ENCODE results near the gene GRIK2. TPM values are rescaled to one million over a fixed set of nuclear protein-coding genes. Genes with fewer than 3 reads are reported as not detected.

GRIK2 gene
- total and polyA plus RNA-seq, 3 experiments from 2014 or later, result not detected

DNA sequence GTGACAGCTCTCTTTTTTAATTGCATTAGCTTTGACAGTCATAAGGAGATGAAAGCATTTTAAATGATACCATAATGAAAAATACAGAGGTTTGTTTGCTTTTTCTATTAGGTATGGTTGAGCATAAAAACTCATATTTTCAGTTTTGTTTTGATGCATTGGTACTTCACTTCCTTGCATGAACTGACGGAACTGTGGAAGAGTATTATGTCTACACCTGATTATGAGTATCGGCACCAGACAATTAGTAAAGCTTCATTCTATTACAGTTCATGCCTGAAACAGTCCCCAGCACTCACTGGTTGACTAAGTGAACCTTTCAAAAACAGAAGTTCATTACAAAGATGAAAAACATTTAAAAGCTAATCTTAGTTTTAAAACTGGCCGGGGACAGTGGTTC, 593.0 kb downstream of the GRIK2 start:
- H3K4me1 ChIP-seq (ENCODE audit: insufficient read depth, low read length), result no peaks in the 10 kb centered on the region
- Mint-ChIP-seq H3K27ac (no peak overlapping the region), H3K4me3 (no peak overlapping the region), H3K4me1 (no peaks in the 10 kb centered on the region), H3K27me3 (no peaks in the 10 kb centered on the region), H3K9me3 (peaks cover 0 to 2% (median 0%) of the 10 kb centered on the region in 5 donors), H3K36me3 (no peaks in the 10 kb centered on the region)
- no peak for DNase-seq
- H3K9me3 ChIP-seq (ENCODE audit: low read length), result no peaks in the 10 kb centered on the region
- POLR2A ChIA-PET, result no interaction called here
- H3K27ac ChIP-seq (ENCODE audit: low read depth, low read length), result no peak overlapping the region
- H3K36me3 ChIP-seq (ENCODE audit: insufficient read depth, low read length), result no peaks in the 10 kb centered on the region
- H3K27me3 ChIP-seq (ENCODE audit: insufficient read depth, low read length, poor library complexity, severe bottlenecking), result no peaks in the 10 kb centered on the region
- no peak overlapping the region for H3K4me3 ChIP-seq (ENCODE audit: low read length)
- CTCF ChIA-PET, result no interaction called here

DNA sequence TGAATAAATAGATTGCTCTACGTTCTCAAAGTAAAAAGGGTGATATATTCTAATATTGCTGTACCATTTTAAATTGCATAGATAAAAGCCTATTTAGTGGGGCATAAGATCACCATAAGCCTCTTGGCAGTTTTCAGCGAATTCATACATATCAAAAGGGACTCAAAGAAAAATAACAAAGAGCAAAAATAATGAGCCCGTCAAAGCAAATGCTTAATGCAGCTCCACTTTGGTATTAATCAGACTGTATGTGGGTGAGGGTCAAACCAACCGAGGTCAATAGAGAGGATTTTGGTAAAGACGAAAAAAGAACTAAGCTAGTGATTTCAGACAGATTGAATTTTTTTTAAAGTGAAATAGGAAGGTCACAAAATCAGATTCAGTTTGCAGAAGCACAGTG, 598.8 kb downstream of the GRIK2 start:
- ChIA-PET POLR2A (no interaction called here), CTCF (no interaction called here)
- no peak for DNase-seq
- no peak overlapping the region for H3K27ac Mint-ChIP-seq
- H3K9me3 Mint-ChIP-seq, result no peaks in the 10 kb centered on the region
- no peaks in the 10 kb centered on the region for H3K36me3 Mint-ChIP-seq
- H3K27me3 Mint-ChIP-seq, result no peaks in the 10 kb centered on the region
- Histone ChIP-seq H3K36me3 (ENCODE audit: insufficient read depth, low read length) (no peaks in the 10 kb centered on the region), H3K27ac (ENCODE audit: low read depth, low read length) (no peak overlapping the region), H3K27me3 (ENCODE audit: insufficient read depth, low read length, poor library complexity, severe bottlenecking) (no peaks in the 10 kb centered on the region), H3K4me3 (ENCODE audit: low read length) (no peak overlapping the region), H3K9me3 (ENCODE audit: low read length) (no peaks in the 10 kb centered on the region), H3K4me1 (ENCODE audit: insufficient read depth, low read length) (no peaks in the 10 kb centered on the region)
- no peak overlapping the region for H3K4me3 Mint-ChIP-seq
- no peaks in the 10 kb centered on the region for H3K4me1 Mint-ChIP-seq

- Mint-ChIP-seq H3K4me1 (no peaks in the 10 kb centered on the region), H3K27ac (no peak overlapping the region), H3K27me3 (no peaks in the 10 kb centered on the region), H3K4me3 (no peak overlapping the region), H3K9me3 (peaks cover 0 to 2% (median 0%) of the 10 kb centered on the region in 5 donors), H3K36me3 (no peaks in the 10 kb centered on the region)
- H3K4me3 ChIP-seq (ENCODE audit: low read length), result no peak overlapping the region
- no peaks in the 10 kb centered on the region for H3K27me3 ChIP-seq (ENCODE audit: insufficient read depth, low read length, poor library complexity, severe bottlenecking)
- no peaks in the 10 kb centered on the region for H3K9me3 ChIP-seq (ENCODE audit: low read length)
- ChIA-PET POLR2A (no interaction called here), CTCF (no interaction called here)
- H3K36me3 ChIP-seq (ENCODE audit: insufficient read depth, low read length), result no peaks in the 10 kb centered on the region
- DNase-seq, result no peak
- H3K4me1 ChIP-seq (ENCODE audit: insufficient read depth, low read length), result no peaks in the 10 kb centered on the region
- no peak overlapping the region for H3K27ac ChIP-seq (ENCODE audit: low read depth, low read length)
These were observed 601.0 kb downstream of the GRIK2 start for GRCh38 chr6:101994521-101994920.

GRCh38 chr6:102015431-102015830, 621.9 kb downstream of the GRIK2 start:
- CTCF ChIA-PET, result no interaction called here
- H3K4me1 ChIP-seq (ENCODE audit: insufficient read depth, low read length), result no peaks in the 10 kb centered on the region
- H3K4me3 ChIP-seq (ENCODE audit: low read length), result no peak overlapping the region
- no peak overlapping the region for H3K27ac ChIP-seq (ENCODE audit: low read depth, low read length)
- no peaks in the 10 kb centered on the region for H3K36me3 Mint-ChIP-seq
- DNase-seq, result no peak
- no peaks in the 10 kb centered on the region for H3K4me1 Mint-ChIP-seq
- no peaks in the 10 kb centered on the region for H3K27me3 ChIP-seq (ENCODE audit: insufficient read depth, low read length, poor library complexity, severe bottlenecking)
- no peak overlapping the region for H3K4me3 Mint-ChIP-seq
- no peak overlapping the region for H3K27ac Mint-ChIP-seq
- peaks cover 2 to 27% (median 8%) of the 10 kb centered on the region in 5 donors for H3K9me3 Mint-ChIP-seq
- POLR2A ChIA-PET, result no interaction called here
- H3K9me3 ChIP-seq (ENCODE audit: low read length), result no peaks in the 10 kb centered on the region
- no peaks in the 10 kb centered on the region for H3K27me3 Mint-ChIP-seq
- no peaks in the 10 kb centered on the region for H3K36me3 ChIP-seq (ENCODE audit: insufficient read depth, low read length)

- no peaks in the 10 kb centered on the region for H3K9me3 ChIP-seq (ENCODE audit: low read length)
- DNase-seq, result no peak
- H3K27ac Mint-ChIP-seq, result no peak overlapping the region
- CTCF ChIA-PET, result no interaction called here
- peaks cover 0 to 9% (median 0%) of the 10 kb centered on the region in 5 donors for H3K9me3 Mint-ChIP-seq
- H3K4me3 ChIP-seq (ENCODE audit: low read length), result no peak overlapping the region
- H3K4me1 Mint-ChIP-seq, result no peaks in the 10 kb centered on the region
- no peak overlapping the region for H3K27ac ChIP-seq (ENCODE audit: low read depth, low read length)
- POLR2A ChIA-PET, result no interaction called here
- H3K4me3 Mint-ChIP-seq, result no peak overlapping the region
- no peaks in the 10 kb centered on the region for H3K4me1 ChIP-seq (ENCODE audit: insufficient read depth, low read length)
- no peaks in the 10 kb centered on the region for H3K27me3 ChIP-seq (ENCODE audit: insufficient read depth, low read length, poor library complexity, severe bottlenecking)
- no peaks in the 10 kb centered on the region for H3K36me3 Mint-ChIP-seq
- no peaks in the 10 kb centered on the region for H3K36me3 ChIP-seq (ENCODE audit: insufficient read depth, low read length)
- H3K27me3 Mint-ChIP-seq, result no peaks in the 10 kb centered on the region
These were observed 628.8 kb downstream of the GRIK2 start for GRCh38 chr6:102022281-102022680.

GRCh38 chr6:102022803-102023202, 629.3 kb downstream of the GRIK2 start:
- no peak for DNase-seq

DNA sequence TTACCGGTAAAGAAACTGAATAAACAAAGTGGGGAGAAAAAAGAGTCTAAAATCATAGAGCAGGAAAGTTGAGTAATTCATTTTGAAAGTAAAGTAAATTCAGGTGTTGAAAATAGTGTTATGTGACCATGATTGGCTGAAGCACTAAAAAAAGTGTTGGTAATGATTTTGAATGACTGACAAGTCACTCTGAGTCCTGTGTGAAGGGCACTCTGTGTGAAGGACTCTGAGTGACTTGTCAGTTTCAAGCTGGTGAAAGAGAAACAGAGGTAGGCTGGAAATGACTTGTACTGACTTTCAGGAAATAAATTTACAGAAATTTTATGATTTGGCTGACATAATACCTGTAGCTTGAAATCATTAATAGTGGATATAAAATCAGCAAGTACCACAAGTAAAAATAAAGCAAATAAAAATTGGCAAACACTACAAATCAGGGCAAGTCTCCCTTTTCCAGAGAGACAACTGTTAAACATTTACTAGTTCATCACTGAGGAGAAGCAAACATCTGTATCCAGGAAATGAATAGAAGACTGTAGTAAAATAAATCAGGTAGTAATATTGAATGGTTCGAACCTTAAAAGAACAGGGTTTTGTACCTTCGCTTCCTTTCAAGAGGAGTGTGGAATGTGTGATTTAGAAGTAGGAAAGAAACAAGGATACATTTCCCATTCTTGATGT, 630.6 kb downstream of the GRIK2 start:
- Mint-ChIP-seq H3K27me3 (no peaks in the 10 kb centered on the region), H3K9me3 (peaks cover 0 to 8% (median 0%) of the 10 kb centered on the region in 5 donors), H3K36me3 (no peaks in the 10 kb centered on the region), H3K27ac (no peak overlapping the region), H3K4me1 (no peaks in the 10 kb centered on the region), H3K4me3 (no peak overlapping the region)
- DNase-seq, result no peak
- no peaks in the 10 kb centered on the region for H3K27me3 ChIP-seq (ENCODE audit: insufficient read depth, low read length, poor library complexity, severe bottlenecking)
- H3K9me3 ChIP-seq (ENCODE audit: low read length), result no peaks in the 10 kb centered on the region
- H3K4me1 ChIP-seq (ENCODE audit: insufficient read depth, low read length), result no peaks in the 10 kb centered on the region
- no peak overlapping the region for H3K4me3 ChIP-seq (ENCODE audit: low read length)
- no peak overlapping the region for H3K27ac ChIP-seq (ENCODE audit: low read depth, low read length)
- CTCF ChIA-PET, result no interaction called here
- no peaks in the 10 kb centered on the region for H3K36me3 ChIP-seq (ENCODE audit: insufficient read depth, low read length)
- POLR2A ChIA-PET, result no interaction called here

More at GRCh38 chr6:102022803-102023202, 629.3 kb downstream of the GRIK2 start:
- H3K27ac Mint-ChIP-seq, result no peak overlapping the region
- Histone ChIP-seq H3K36me3 (ENCODE audit: insufficient read depth, low read length) (no peaks in the 10 kb centered on the region), H3K4me1 (ENCODE audit: insufficient read depth, low read length) (no peaks in the 10 kb centered on the region), H3K9me3 (ENCODE audit: low read length) (no peaks in the 10 kb centered on the region), H3K27me3 (ENCODE audit: insufficient read depth, low read length, poor library complexity, severe bottlenecking) (no peaks in the 10 kb centered on the region), H3K4me3 (ENCODE audit: low read length) (no peak overlapping the region), H3K27ac (ENCODE audit: low read depth, low read length) (no peak overlapping the region)
- H3K27me3 Mint-ChIP-seq, result no peaks in the 10 kb centered on the region
- no peak overlapping the region for H3K4me3 Mint-ChIP-seq
- peaks cover 0 to 9% (median 0%) of the 10 kb centered on the region in 5 donors for H3K9me3 Mint-ChIP-seq
- H3K4me1 Mint-ChIP-seq, result no peaks in the 10 kb centered on the region
- POLR2A ChIA-PET, result no interaction called here
- H3K36me3 Mint-ChIP-seq, result no peaks in the 10 kb centered on the region
- CTCF ChIA-PET, result no interaction called here

DNA sequence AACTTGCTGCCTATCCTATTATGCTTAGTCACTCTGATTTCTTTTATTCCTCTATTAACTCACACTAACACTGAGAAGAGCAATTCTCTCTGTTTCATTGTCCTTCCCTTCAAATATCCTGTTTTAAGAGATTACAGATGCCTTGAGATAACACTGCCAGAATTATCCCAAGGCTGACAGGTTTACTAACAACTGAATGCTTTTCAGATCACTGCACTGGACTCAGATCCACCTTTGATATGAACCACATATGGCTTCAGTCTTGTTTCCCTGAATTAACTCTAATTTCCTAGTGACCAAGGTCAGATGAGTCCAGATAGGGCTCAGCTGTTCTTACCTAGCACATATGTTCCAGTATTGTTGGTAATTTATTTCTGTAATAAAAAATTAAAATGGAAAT, 633.1 kb downstream of the GRIK2 start:
- CTCF ChIA-PET, result no interaction called here
- peaks cover 0 to 5% (median 0%) of the 10 kb centered on the region in 5 donors for H3K9me3 Mint-ChIP-seq
- H3K4me3 Mint-ChIP-seq, result no peak overlapping the region
- H3K27me3 Mint-ChIP-seq, result no peaks in the 10 kb centered on the region
- no peaks in the 10 kb centered on the region for H3K4me1 Mint-ChIP-seq
- Histone ChIP-seq H3K27me3 (ENCODE audit: insufficient read depth, low read length, poor library complexity, severe bottlenecking) (no peaks in the 10 kb centered on the region), H3K9me3 (ENCODE audit: low read length) (no peaks in the 10 kb centered on the region), H3K27ac (ENCODE audit: low read depth, low read length) (no peak overlapping the region), H3K4me1 (ENCODE audit: insufficient read depth, low read length) (no peaks in the 10 kb centered on the region), H3K4me3 (ENCODE audit: low read length) (no peak overlapping the region), H3K36me3 (ENCODE audit: insufficient read depth, low read length) (no peaks in the 10 kb centered on the region)
- POLR2A ChIA-PET, result no interaction called here
- no peak overlapping the region for H3K27ac Mint-ChIP-seq
- DNase-seq, result no peak
- no peaks in the 10 kb centered on the region for H3K36me3 Mint-ChIP-seq

GRCh38 chr6:102028176-102028575, 634.7 kb downstream of the GRIK2 start:
- Histone ChIP-seq H3K9me3 (ENCODE audit: low read length) (no peaks in the 10 kb centered on the region), H3K27me3 (ENCODE audit: insufficient read depth, low read length, poor library complexity, severe bottlenecking) (no peaks in the 10 kb centered on the region), H3K27ac (ENCODE audit: low read depth, low read length) (no peak overlapping the region), H3K4me3 (ENCODE audit: low read length) (no peak overlapping the region), H3K36me3 (ENCODE audit: insufficient read depth, low read length) (no peaks in the 10 kb centered on the region), H3K4me1 (ENCODE audit: insufficient read depth, low read length) (no peaks in the 10 kb centered on the region)
- no peak for DNase-seq
- no peak overlapping the region for H3K4me3 Mint-ChIP-seq
- H3K27me3 Mint-ChIP-seq, result no peaks in the 10 kb centered on the region
- POLR2A ChIA-PET, result no interaction called here
- no peaks in the 10 kb centered on the region for H3K36me3 Mint-ChIP-seq
- H3K27ac Mint-ChIP-seq, result no peak overlapping the region
- H3K9me3 Mint-ChIP-seq, result peaks cover 0 to 4% (median 0%) of the 10 kb centered on the region in 5 donors
- CTCF ChIA-PET, result no interaction called here
- no peaks in the 10 kb centered on the region for H3K4me1 Mint-ChIP-seq
